ENCODE measurements around the gene NR3C2. TPM values are rescaled to one million over a fixed set of nuclear protein-coding genes. Genes with fewer than 3 reads are reported as not detected.

The NR3C2 gene
- total and polyA plus RNA-seq, 4 donors: 2.0 to 11.5 (median 3.2) TPM

DNA sequence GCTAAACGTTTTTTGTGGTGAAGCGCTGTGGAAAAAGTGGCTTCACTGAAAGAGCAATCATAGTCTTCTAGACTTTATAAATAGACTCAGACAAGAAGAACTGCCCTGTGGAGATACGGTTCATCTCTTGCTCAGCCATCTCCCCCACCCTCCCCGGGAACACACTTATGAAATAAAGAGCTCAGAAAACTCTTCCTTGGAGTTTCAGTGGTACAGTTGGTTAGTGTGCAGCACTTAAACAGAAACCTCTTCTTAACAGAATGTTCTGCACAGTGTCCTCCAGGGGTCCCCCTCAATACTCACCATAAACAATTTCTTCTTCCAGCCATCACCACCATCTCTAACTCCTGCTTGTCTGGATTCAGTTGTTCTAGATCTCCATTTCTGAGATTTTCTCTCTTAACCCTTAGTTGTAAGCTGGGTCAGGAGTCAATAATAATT is 397.3 kb downstream of the NR3C2 start:
- H3K27ac ChIP-seq (ENCODE audit: low read depth in 1 of 2, low read length in 2 of 2): no peak overlapping the region
- no peaks in the 10 kb centered on the region for H3K27me3 ChIP-seq (ENCODE audit: control insufficient read depth in 4 of 4, insufficient read depth in 4 of 4, low read length in 3 of 4)
- no peak for DNase-seq (ENCODE audit: low spot score)
- TF ChIP-seq, protein P1, sequence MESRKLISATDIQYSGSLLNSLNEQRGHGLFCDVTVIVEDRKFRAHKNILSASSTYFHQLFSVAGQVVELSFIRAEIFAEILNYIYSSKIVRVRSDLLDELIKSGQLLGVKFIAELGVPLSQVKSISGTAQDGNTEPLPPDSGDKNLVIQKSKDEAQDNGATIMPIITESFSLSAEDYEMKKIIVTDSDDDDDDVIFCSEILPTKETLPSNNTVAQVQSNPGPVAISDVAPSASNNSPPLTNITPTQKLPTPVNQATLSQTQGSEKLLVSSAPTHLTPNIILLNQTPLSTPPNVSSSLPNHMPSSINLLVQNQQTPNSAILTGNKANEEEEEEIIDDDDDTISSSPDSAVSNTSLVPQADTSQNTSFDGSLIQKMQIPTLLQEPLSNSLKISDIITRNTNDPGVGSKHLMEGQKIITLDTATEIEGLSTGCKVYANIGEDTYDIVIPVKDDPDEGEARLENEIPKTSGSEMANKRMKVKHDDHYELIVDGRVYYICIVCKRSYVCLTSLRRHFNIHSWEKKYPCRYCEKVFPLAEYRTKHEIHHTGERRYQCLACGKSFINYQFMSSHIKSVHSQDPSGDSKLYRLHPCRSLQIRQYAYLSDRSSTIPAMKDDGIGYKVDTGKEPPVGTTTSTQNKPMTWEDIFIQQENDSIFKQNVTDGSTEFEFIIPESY (IDR thresholded peaks at IDR 0.05): no peak
- TF ChIP-seq, protein P2, sequence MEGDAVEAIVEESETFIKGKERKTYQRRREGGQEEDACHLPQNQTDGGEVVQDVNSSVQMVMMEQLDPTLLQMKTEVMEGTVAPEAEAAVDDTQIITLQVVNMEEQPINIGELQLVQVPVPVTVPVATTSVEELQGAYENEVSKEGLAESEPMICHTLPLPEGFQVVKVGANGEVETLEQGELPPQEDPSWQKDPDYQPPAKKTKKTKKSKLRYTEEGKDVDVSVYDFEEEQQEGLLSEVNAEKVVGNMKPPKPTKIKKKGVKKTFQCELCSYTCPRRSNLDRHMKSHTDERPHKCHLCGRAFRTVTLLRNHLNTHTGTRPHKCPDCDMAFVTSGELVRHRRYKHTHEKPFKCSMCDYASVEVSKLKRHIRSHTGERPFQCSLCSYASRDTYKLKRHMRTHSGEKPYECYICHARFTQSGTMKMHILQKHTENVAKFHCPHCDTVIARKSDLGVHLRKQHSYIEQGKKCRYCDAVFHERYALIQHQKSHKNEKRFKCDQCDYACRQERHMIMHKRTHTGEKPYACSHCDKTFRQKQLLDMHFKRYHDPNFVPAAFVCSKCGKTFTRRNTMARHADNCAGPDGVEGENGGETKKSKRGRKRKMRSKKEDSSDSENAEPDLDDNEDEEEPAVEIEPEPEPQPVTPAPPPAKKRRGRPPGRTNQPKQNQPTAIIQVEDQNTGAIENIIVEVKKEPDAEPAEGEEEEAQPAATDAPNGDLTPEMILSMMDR (IDR thresholded peaks at IDR 0.05; ENCODE audit: low read depth, low read length, missing input control): peak; percentile 19
- TF ChIP-seq RAD21 (IDR thresholded peaks at IDR 0.05) (peak; percentile 49 to 51), JUND (IDR thresholded peaks at IDR 0.05) (no peak)
- 73% methylated on average over 4 of the region's 4 CpGs for WGBS
- H3K9ac ChIP-seq (ENCODE audit: low read depth in 1 of 2, low read length in 2 of 2): no peak overlapping the region
- H3K4me3 ChIP-seq (ENCODE audit: low read depth in 1 of 3, low read length in 3 of 3): no peak overlapping the region
- H3K36me3 ChIP-seq (ENCODE audit: control insufficient read depth in 4 of 4, insufficient read depth in 3 of 4, low read depth in 1 of 4, low read length in 3 of 4): peaks cover 0 to 4% (median 0%) of the 10 kb centered on the region in 4 donors
- H3K9me3 ChIP-seq (ENCODE audit: control insufficient read depth in 4 of 4, low read length in 3 of 4): no peaks in the 10 kb centered on the region
- peaks cover 0 to 3% (median 0%) of the 10 kb centered on the region in 4 donors for H3K4me1 ChIP-seq (ENCODE audit: control insufficient read depth in 4 of 4, insufficient read depth in 4 of 4, low read length in 3 of 4)

DNA sequence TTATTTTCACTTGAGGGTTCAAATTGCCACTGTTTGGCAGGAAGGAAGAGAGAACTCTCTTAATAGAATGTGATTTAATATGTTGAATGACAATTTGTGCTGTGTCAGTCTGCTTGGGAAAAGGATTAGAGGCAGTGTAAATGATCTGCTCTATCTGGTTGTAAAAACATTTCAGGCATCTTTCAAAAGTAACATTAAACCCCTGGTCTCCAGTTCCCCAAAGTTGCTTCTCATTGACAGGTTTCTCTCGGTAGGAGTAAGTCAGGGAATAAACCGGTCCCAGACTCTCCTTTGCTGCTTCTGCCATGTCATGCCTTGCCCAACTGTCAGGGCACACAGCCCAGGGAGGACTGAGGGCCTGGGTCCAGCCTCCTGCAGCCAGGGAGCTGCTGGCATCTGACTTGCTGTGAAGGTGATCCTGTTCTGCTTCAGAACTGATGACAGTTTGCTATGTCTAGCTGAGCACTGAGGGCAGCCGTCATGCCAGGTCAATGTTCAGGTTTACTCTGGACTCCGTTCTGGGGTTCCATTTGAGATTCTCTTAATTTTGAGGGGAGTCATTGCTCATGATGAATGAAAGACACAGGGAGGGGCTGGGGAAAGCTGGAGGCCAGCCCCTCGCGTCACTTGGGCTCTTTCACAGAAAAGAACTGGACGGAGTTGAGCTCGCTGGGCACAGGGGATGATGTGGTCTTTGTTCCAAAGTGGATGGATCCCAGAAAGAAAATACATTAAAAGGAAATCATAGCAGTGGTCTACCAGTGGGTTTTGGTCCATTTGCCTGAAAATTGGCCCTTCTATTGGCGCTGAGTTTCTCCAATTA is 397.9 kb downstream of the NR3C2 start:
- 77% methylated on average over 9 of the region's 9 CpGs for WGBS
- peak in 1 of 2 donors; percentile 28 for TF ChIP-seq HNF4A (conservative IDR thresholded peaks at IDR 0.05)
- TF ChIP-seq, protein P3, sequence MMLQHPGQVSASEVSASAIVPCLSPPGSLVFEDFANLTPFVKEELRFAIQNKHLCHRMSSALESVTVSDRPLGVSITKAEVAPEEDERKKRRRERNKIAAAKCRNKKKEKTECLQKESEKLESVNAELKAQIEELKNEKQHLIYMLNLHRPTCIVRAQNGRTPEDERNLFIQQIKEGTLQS (IDR thresholded peaks at IDR 0.05): no peak
- H3K9ac ChIP-seq (ENCODE audit: low read depth in 1 of 2, low read length in 2 of 2): no peak overlapping the region

GRCh38 chr4:148041606-148042329 is 400.4 kb downstream of the NR3C2 start:
- TF ChIP-seq HNF4A (conservative IDR thresholded peaks at IDR 0.05) (no peak), RXRA (IDR thresholded peaks at IDR 0.05) (no peak), JUND (IDR thresholded peaks at IDR 0.05) (no peak), EGR1 (IDR thresholded peaks at IDR 0.05; ENCODE audit: low read depth in 2 of 2) (no peak), TAF1 (conservative IDR thresholded peaks at IDR 0.05) (no peak), FOXA1 (IDR thresholded peaks at IDR 0.05) (no peak)
- TF ChIP-seq, protein P2 (IDR thresholded peaks at IDR 0.05; ENCODE audit: low read depth, low read length, missing input control): no peak
- TF ChIP-seq, protein P4, sequence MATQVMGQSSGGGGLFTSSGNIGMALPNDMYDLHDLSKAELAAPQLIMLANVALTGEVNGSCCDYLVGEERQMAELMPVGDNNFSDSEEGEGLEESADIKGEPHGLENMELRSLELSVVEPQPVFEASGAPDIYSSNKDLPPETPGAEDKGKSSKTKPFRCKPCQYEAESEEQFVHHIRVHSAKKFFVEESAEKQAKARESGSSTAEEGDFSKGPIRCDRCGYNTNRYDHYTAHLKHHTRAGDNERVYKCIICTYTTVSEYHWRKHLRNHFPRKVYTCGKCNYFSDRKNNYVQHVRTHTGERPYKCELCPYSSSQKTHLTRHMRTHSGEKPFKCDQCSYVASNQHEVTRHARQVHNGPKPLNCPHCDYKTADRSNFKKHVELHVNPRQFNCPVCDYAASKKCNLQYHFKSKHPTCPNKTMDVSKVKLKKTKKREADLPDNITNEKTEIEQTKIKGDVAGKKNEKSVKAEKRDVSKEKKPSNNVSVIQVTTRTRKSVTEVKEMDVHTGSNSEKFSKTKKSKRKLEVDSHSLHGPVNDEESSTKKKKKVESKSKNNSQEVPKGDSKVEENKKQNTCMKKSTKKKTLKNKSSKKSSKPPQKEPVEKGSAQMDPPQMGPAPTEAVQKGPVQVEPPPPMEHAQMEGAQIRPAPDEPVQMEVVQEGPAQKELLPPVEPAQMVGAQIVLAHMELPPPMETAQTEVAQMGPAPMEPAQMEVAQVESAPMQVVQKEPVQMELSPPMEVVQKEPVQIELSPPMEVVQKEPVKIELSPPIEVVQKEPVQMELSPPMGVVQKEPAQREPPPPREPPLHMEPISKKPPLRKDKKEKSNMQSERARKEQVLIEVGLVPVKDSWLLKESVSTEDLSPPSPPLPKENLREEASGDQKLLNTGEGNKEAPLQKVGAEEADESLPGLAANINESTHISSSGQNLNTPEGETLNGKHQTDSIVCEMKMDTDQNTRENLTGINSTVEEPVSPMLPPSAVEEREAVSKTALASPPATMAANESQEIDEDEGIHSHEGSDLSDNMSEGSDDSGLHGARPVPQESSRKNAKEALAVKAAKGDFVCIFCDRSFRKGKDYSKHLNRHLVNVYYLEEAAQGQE (IDR thresholded peaks at IDR 0.05): no peak
- Histone ChIP-seq H3K4me3 (ENCODE audit: low read depth in 1 of 3, low read length in 3 of 3) (no peak overlapping the region), H3K27ac (ENCODE audit: low read depth in 1 of 2, low read length in 2 of 2) (no peak overlapping the region), H3K9ac (ENCODE audit: low read depth in 1 of 2, low read length in 2 of 2) (no peak overlapping the region), H3K27me3 (ENCODE audit: control insufficient read depth in 4 of 4, insufficient read depth in 4 of 4, low read length in 3 of 4) (no peaks in the 10 kb centered on the region), H3K4me1 (ENCODE audit: control insufficient read depth in 4 of 4, insufficient read depth in 4 of 4, low read length in 3 of 4) (peaks cover 0 to 3% (median 0%) of the 10 kb centered on the region in 4 donors), H3K9me3 (ENCODE audit: control insufficient read depth in 4 of 4, low read length in 3 of 4) (no peaks in the 10 kb centered on the region), H3K36me3 (ENCODE audit: control insufficient read depth in 4 of 4, insufficient read depth in 3 of 4, low read depth in 1 of 4, low read length in 3 of 4) (no peaks in the 10 kb centered on the region)
- DNase-seq (ENCODE audit: low spot score): no peak
- WGBS: 74% methylated on average over 7 of the region's 7 CpGs

More for the DNA sequence above, 397.9 kb downstream of the NR3C2 start:
- H3K4me1 ChIP-seq (ENCODE audit: control insufficient read depth in 4 of 4, insufficient read depth in 4 of 4, low read length in 3 of 4): peaks cover 0 to 3% (median 0%) of the 10 kb centered on the region in 4 donors
- no peak for DNase-seq (ENCODE audit: low spot score)
- H3K36me3 ChIP-seq (ENCODE audit: control insufficient read depth in 4 of 4, insufficient read depth in 3 of 4, low read depth in 1 of 4, low read length in 3 of 4): peaks cover 0 to 4% (median 0%) of the 10 kb centered on the region in 4 donors
- H3K9me3 ChIP-seq (ENCODE audit: control insufficient read depth in 4 of 4, low read length in 3 of 4): no peaks in the 10 kb centered on the region
- H3K4me3 ChIP-seq (ENCODE audit: low read depth in 1 of 3, low read length in 3 of 3): no peak overlapping the region
- H3K27me3 ChIP-seq (ENCODE audit: control insufficient read depth in 4 of 4, insufficient read depth in 4 of 4, low read length in 3 of 4): no peaks in the 10 kb centered on the region
- H3K27ac ChIP-seq (ENCODE audit: low read depth in 1 of 2, low read length in 2 of 2): no peak overlapping the region
